Fibroblast of the aortic adventitia (primary cell): ENCODE results near the gene NUP98. TPM values are rescaled to one million over a fixed set of nuclear protein-coding genes. Genes with fewer than 3 reads are reported as not detected.
"Not testable (repeated sequence)": the region's sequence is repeated elsewhere in the genome, so short reads cannot be mapped to it uniquely, and the experiment has no call there.

ENCODE experiments used
- DNase-seq: peaks from one replicate; pipeline ENCODE4 v3.0.0-alpha.2; 2010; ENCODE audit warnings: low read depth
- H3K4me3 ChIP-seq: 2 replicates; pipeline ENCODE4 v1.5.1; 2011; ENCODE audit warnings: low read depth, mild to moderate bottlenecking, control low read depth, low read length, moderate library complexity
- CTCF ChIP-seq: IDR thresholded peaks from 2 replicates; pipeline ENCODE4 v1.5.1; 2011; ENCODE audit warnings: mild to moderate bottlenecking, low read length, control low read depth, inconsistent platforms; ENCODE audit not compliant: insufficient read depth
- total RNA-seq: library from RNA; depleted of rRNA; stranded (reverse); fragments of >200 nt; gene quantifications from 2 replicates; pipeline ENCODE4 v1.2.3, GENCODE V29; 2012; ENCODE audit warnings: low replicate concordance

Gene NUP98
- total RNA-seq, 1 donor: 123 TPM

GRCh38 chr11:3786781-3787428 is 10.4 kb downstream of the NUP98 start:
- no peak overlapping the region for H3K4me3 ChIP-seq
- DNase-seq: peak; percentile 13

GRCh38 chr11:3783611-3784010 is 13.7 kb downstream of the NUP98 start:
- no peak for DNase-seq
- TF ChIP-seq CTCF: no peak
- no peak overlapping the region for H3K4me3 ChIP-seq

More at GRCh38 chr11:3786781-3787428, 10.4 kb downstream of the NUP98 start:
- TF ChIP-seq CTCF: no peak

- no peak for TF ChIP-seq CTCF
- DNase-seq: no peak
- H3K4me3 ChIP-seq: no peak overlapping the region
Observed at GRCh38 chr11:3782963-3783362, 14.4 kb downstream of the NUP98 start.

- DNase-seq: peak; percentile 38
- TF ChIP-seq CTCF: no peak
- H3K4me3 ChIP-seq: no peak overlapping the region
Observed at GRCh38 chr11:3781423-3781822, 15.9 kb downstream of the NUP98 start.

- peak; percentile 39 for DNase-seq
- TF ChIP-seq CTCF: no peak
- no peak overlapping the region for H3K4me3 ChIP-seq
Observed at GRCh38 chr11:3775736-3776406, 21.5 kb downstream of the NUP98 start.

- no peak for TF ChIP-seq CTCF
- no peak for DNase-seq
- no peak overlapping the region for H3K4me3 ChIP-seq
Observed at GRCh38 chr11:3773180-3773579, 24.2 kb downstream of the NUP98 start.

GRCh38 chr11:3767536-3767935 is 29.8 kb downstream of the NUP98 start:
- no peak overlapping the region for H3K4me3 ChIP-seq
- no peak for TF ChIP-seq CTCF
- DNase-seq: no peak

- not testable (repeated sequence) for DNase-seq, H3K4me3 ChIP-seq
Observed at GRCh38 chr11:3766836-3767235, 30.5 kb downstream of the NUP98 start.
